Renal cortex interstitium (tissue), 11 donors: Measurements from ENCODE around the gene AIM2. TPM values are rescaled to one million over a fixed set of nuclear protein-coding genes. Genes with fewer than 3 reads are reported as not detected.
A peak's percentile ranks its signal among the peaks of the same experiment; 100 is the strongest.
"Not testable (repeated sequence)": the region's sequence is repeated elsewhere in the genome, so short reads cannot be mapped to it uniquely, and the experiment has no call there.

Experiments used
- DNase-seq, 11 donors: peaks; one replicate each; pipeline ENCODE4 v3.0.0-alpha.2; 2013; ENCODE audit warnings: low read depth in 9 of 11, low spot score in 4 of 11; ENCODE audit errors: extremely low read depth in 1 of 11
- polyA plus RNA-seq, 3 donors: library from polyadenylated mRNA; unstranded; fragments of 120-200 nt; gene quantifications; one replicate each; pipeline ENCODE4 v1.2.1, GENCODE V29; 2013; ENCODE audit not compliant: insufficient read length in 3 of 3

The AIM2 gene
- polyA plus RNA-seq, 3 donors: 0.32 TPM; not detected in 2

DNA sequence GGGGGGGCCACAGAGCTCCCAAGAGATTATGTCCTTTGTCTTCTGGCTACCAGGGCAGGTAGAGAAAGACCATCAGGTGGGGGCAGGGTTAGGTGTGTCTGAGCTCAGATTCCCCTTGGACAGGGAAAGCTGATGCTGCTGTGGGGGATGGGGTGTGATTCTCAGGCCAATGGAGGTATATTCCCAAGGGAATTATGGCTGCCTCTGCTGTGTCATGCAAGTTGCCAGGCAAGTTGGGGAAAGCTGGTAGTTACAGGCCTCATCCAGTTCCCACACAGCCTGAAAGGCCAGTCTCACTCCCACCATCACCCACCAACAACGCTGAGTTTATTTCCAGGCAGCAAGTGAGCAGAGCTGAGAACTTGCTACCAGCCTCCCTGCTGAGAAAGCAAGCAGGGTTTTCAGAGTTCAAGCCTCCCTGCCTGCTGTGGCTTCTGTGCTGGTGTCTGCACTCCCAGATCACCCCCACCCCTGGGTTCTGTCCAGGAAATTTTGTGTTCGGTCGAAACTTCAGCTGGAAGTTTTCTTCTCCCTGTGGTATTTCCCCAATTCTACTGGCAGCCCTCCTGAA is 45.6 kb downstream of the AIM2 start:
- DNase-seq: no peak

DNA sequence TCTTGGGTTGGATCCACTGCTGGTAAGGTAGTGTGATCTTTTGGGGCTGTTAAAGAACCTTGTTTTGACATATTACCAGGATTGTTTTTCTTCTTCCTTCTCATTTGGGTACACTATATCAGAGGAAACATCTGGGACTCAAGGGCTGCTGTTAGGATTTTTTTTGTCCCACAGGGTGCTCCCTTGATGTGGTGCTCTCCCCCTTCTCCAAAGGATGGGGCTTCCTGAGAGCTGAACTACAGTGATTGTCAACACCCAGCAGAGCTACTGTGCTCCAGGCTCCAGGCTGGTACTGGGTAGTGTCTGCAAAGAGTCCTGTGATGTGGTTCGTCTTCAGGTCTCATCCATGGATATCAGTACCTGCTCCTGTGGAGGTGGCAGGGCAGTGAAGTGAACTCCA is 46.3 kb downstream of the AIM2 start:
- no peak for DNase-seq

DNA sequence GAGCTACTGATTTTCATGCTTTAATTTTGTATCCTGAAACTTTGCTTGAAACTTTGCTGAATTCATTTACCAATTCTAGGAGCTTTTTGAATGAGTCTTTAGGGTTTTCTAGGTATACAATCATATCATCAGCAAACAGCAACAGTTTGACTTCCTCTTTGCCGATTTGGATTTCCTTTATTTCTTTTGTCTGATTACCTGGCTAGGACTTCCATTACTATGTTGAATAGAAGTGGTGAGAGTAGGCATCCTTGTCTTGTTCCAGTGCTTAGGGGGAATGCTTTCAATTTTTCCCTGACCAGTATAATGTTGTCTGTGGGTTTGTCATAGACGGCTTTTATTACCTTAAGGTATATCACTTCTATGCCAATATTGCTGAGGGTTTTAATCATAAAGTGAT is 49.7 kb downstream of the AIM2 start:
- DNase-seq: not testable (repeated sequence)

DNA sequence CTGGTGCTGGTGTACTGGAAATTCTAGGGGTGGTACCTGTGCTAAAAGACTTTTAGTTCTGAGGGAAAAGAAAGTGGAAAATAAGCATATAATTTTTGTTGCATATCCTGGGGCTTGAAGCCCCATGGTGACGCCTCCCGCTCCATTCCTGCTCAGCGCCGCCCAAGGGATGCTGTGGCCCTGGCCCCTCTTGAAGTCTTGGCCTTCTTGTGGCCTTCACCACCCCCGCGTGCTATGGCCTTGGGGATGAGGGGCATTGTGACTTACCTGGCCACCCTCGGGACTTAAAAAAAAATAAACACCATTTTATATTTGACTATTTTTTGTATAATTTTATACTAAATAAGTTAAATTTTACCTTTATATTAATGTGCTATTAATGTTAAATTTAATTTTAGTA is 51.5 kb downstream of the AIM2 start:
- no peak for DNase-seq

GRCh38 chr1:159023723-159024122 is 52.8 kb downstream of the AIM2 start:
- DNase-seq: no peak

DNA sequence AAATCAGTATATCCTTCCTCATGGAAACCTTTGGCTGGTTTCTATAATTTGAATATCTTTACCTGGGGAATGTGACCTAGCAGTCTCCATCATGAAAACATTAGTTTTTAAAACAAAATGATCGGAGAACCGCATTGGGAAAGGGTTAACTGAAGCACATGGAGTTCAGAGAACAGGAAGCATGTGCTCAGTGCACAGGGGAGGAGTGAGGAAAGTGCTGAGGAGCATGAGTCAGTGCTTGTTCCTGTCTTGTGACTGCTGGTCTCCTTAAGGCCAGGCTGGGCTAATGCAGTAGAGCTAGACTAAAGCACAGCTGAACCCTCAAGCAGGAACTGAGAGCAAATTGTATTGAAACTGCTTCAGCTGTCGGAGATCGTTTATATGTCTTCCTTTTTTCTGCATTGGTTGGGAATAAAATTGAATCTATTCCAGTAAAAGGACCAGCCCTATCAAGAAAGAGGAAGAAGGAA is 61.1 kb downstream of the AIM2 start:
- peak in 1 of 11 donors; percentile 9 for DNase-seq

DNA sequence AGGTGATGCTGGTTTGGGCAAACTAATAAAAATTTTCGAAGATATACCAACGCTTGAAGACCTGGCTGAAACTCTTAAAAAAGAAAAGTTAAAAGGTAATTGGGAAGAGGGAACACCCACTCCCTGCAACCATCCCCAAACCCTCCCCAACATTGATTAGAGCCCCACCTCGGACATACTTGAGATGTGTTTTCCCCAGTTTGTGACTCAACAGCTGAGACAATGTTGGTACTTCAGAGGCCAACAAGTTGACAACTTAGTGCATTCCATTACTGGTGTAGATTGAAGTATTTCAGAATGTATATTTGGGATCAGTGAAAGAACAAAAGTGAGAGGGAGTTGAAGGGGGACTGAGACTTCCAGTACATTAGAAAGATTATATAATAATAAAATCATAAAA is 61.7 kb downstream of the AIM2 start:
- DNase-seq: no peak

GRCh38 chr1:159014003-159014571 is 62.5 kb downstream of the AIM2 start:
- DNase-seq: no peak

DNA sequence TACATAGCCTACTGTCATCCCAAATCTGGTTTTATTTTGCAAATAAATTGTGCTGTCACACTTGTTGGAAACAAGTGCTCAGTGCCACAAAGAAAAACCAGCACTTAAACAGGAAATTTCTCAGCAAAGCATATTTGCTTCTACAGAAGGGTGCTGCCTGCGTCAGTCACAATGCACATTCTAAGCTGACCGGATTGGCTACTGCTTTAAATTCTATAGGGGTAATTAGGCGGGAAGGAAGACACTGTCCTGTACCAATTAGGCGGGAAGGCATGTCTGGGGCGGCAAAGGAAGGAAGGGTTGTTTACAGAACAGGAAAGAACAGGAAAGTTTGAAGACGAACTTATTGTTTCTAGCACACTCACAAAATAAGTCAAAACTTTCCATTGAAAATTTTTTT is 64.1 kb downstream of the AIM2 start:
- DNase-seq: peak in 1 of 11 donors; percentile 9

Other genes with a start within 250 kb of the AIM2 start
- 1 to 10 TPM; 3.5 to 5.8 (median 5.2) TPM for gene MNDA, start 245.4 kb downstream of the AIM2 start, polyA plus RNA-seq
- under 1 TPM; 0.13 to 0.20 (median 0.18) TPM for gene PYHIN1, start 145.2 kb downstream of the AIM2 start, polyA plus RNA-seq
- 10 to 100 TPM; 47.8 to 59.2 (median 49.3) TPM for gene IFI16, start 66.9 kb downstream of the AIM2 start, polyA plus RNA-seq
- under 1 TPM; 0.09 to 0.36 (median 0.21) TPM for gene CADM3, start 94.8 kb upstream of the AIM2 start, polyA plus RNA-seq
- gene ACKR1, start 128.1 kb upstream of the AIM2 start, polyA plus RNA-seq: under 1 TPM; 0.36 to 0.60 (median 0.44) TPM
- under 1 TPM; 0.26 to 0.92 (median 0.34) TPM for gene FCER1A, start 225.6 kb upstream of the AIM2 start, polyA plus RNA-seq